ENCODE measurements around the gene SPAG4.

DNA sequence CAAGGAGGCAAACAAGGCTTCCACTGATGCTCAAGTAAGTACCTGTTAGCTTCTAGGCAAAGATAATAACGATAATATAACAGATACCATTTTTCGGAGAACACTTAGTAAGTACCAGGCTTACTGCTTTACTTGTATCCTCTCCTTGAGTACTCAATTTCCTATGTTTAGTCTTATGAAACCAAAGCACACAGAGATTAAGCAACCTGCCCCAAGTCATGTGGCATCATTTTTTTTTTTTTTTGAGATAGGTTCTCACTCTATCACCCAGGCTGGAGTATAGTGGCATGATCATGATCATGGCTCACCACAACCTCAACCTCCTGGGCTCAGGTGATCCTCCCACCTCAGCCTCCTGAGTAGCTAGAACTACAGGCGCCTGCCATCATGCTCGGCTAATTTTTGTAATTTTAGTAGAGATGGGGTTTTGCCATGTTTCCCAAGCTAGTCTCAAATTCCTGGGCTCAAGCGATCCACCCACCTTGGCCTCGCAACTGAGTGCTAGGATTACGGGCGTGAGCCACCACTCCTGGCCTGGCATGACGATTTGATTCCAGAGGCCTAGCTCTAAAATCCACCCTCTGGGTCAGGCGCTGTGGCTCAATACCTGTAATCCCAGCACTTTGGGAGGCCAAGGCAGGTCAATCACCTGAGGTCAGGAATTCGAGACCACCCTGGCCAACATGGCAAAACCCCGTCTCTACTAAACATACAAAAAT, 14.0 kb downstream of the SPAG4 start:
- TF ChIP-seq SUZ12 (IDR thresholded peaks at IDR 0.05) (no peak), ELF4 (IDR thresholded peaks at IDR 0.05) (no peak), FOXA1 (IDR thresholded peaks at IDR 0.05) (no peak), HDGF (IDR thresholded peaks at IDR 0.05; ENCODE audit: borderline replicate concordance) (no peak)
- TF ChIP-seq, protein P1, sequence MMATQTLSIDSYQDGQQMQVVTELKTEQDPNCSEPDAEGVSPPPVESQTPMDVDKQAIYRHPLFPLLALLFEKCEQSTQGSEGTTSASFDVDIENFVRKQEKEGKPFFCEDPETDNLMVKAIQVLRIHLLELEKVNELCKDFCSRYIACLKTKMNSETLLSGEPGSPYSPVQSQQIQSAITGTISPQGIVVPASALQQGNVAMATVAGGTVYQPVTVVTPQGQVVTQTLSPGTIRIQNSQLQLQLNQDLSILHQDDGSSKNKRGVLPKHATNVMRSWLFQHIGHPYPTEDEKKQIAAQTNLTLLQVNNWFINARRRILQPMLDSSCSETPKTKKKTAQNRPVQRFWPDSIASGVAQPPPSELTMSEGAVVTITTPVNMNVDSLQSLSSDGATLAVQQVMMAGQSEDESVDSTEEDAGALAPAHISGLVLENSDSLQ (IDR thresholded peaks at IDR 0.05), result no peak
